Anterior cingulate cortex (tissue), 58 donors: ENCODE measurements around the gene C1QL1.

Source experiments
- DNase-seq, 58 donors: peaks; one replicate each; lab custom pipeline; 2025; lab: John Stamatoyannopoulos, UW

C1QL1 gene

GRCh38 chr17:44968225-44969143 is at the start of gene C1QL1:
TSS of gene C1QL1 (minus strand) at chr17:44968303. CDS start at chr17:44968048, 255 bp downstream.
- DNase-seq = peak in 54 of 58 donors; percentile 26 to 84 (median 70)

- no peak for DNase-seq
These were observed 48.7 kb upstream of the C1QL1 start for GRCh38 chr17:45016823-45017222.

- no peak for DNase-seq
These were observed 48.1 kb upstream of the C1QL1 start for GRCh38 chr17:45016237-45016636.

GRCh38 chr17:45013021-45013997 is 45.2 kb upstream of the C1QL1 start:
- peak in 6 of 58 donors; percentile 3 to 38 (median 24) for DNase-seq

- DNase-seq = no peak
These were observed 43.7 kb upstream of the C1QL1 start for GRCh38 chr17:45011767-45012166.

- peak in 1 of 58 donors; percentile 7 for DNase-seq
These were observed 41.8 kb upstream of the C1QL1 start for GRCh38 chr17:45009676-45010467.

- no peak for DNase-seq
These were observed 40.1 kb upstream of the C1QL1 start for GRCh38 chr17:45008216-45008615.

GRCh38 chr17:45006927-45007461 is 38.9 kb upstream of the C1QL1 start:
- no peak for DNase-seq

GRCh38 chr17:45005700-45006099 is 37.6 kb upstream of the C1QL1 start:
- no peak for DNase-seq

- no peak for DNase-seq
These were observed 36.3 kb upstream of the C1QL1 start for GRCh38 chr17:45004388-45004787.

- DNase-seq = no peak
These were observed 35.8 kb upstream of the C1QL1 start for GRCh38 chr17:45003877-45004276.

GRCh38 chr17:45001310-45001709 is 33.2 kb upstream of the C1QL1 start:
- no peak for DNase-seq

- no peak for DNase-seq
These were observed 31.3 kb upstream of the C1QL1 start for GRCh38 chr17:44999433-44999832.

- no peak for DNase-seq
These were observed 30.5 kb upstream of the C1QL1 start for GRCh38 chr17:44998646-44999045.

- DNase-seq = no peak
These were observed 29.8 kb upstream of the C1QL1 start for GRCh38 chr17:44997733-44998520.

- no peak for DNase-seq
These were observed 28.2 kb upstream of the C1QL1 start for GRCh38 chr17:44996304-44996703.

GRCh38 chr17:44995436-44996001 is 27.4 kb upstream of the C1QL1 start:
- DNase-seq = no peak

GRCh38 chr17:44992242-44992939 is 24.3 kb upstream of the C1QL1 start:
- no peak for DNase-seq
